Lower leg skin (tissue), 4 donors: ENCODE measurements around the gene POLA1. TPM values are rescaled to one million over a fixed set of nuclear protein-coding genes. Genes with fewer than 3 reads are reported as not detected.

Experiments
- DNase-seq, 2 donors: peaks; one replicate each; pipeline ENCODE4 v3.0.0-alpha.2; 2019; ENCODE audit warnings: low spot score in 2 of 2
- H3K4me3 ChIP-seq: fragments of 200-600 bp; sonication (generic); 2 replicates; pipeline ENCODE4 v1.5.1; 2017; ENCODE audit warnings: mild to moderate bottlenecking, low read depth; ENCODE audit not compliant: poor library complexity, severe bottlenecking
- POLR2A ChIP-seq, 2 donors: fragments of 450-650 bp; IDR thresholded peaks; one replicate each; pipeline ENCODE4 v1.6.1; 2016 to 2017; ENCODE audit warnings: antibody characterized with exemption in 2 of 2, mild to moderate bottlenecking in 1 of 2, moderate library complexity in 1 of 2
- WGBS, 2 donors: methylation state at CpG; one replicate each; pipeline ENCODE4 v1.1.5; 2018; 5-methylcytosine and 5-hydroxymethylcytosine counted together
- intact Hi-C: fragments of 100-400 bp; cut with DNase I; formaldehyde crosslinking; loops from one replicate; pipeline ENCODE4 v1.15.0; 2023; ENCODE audit warnings: low total_unique reads
- total RNA-seq, 4 donors: library from RNA; depleted of rRNA; stranded (reverse); fragments of >200 nt; gene quantifications; one replicate each; pipeline ENCODE4 v1.1.0, GENCODE V29; 2016
- TF ChIP-seq, protein P1 (sequence below), 3 donors: fragments of 450-650 bp; IDR thresholded peaks; one replicate each; pipeline ENCODE4 v1.5.1; 2016; ENCODE audit warnings: antibody characterized with exemption in 3 of 3, mild to moderate bottlenecking in 3 of 3, moderate library complexity in 2 of 3

The POLA1 gene
- total RNA-seq, 4 donors from 2014 or later = 7.1 to 12.5 (median 8.1) TPM

DNA sequence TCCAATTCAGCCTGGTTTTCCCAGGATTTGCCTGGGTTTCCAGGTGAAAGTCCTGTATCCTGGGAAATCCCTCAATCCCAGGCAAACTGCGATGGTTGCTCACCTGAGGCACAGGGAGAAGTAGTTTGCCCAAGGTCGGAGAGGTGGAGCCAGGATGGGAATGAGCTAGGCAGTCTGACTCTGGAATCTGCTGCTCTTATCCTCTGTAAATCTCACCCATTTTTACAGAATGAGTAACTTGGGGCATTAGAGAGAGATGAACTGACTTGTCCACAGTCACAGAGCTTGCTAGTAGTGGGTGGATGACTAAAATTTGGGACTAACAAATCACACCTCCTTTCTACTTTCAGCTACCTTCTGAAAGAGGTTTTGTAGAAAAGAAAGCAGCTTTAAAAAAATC lies 331.9 kb downstream of the POLA1 start:
- no peak overlapping the region for H3K4me3 ChIP-seq
- DNase-seq = no peak
- TF ChIP-seq, protein P1, sequence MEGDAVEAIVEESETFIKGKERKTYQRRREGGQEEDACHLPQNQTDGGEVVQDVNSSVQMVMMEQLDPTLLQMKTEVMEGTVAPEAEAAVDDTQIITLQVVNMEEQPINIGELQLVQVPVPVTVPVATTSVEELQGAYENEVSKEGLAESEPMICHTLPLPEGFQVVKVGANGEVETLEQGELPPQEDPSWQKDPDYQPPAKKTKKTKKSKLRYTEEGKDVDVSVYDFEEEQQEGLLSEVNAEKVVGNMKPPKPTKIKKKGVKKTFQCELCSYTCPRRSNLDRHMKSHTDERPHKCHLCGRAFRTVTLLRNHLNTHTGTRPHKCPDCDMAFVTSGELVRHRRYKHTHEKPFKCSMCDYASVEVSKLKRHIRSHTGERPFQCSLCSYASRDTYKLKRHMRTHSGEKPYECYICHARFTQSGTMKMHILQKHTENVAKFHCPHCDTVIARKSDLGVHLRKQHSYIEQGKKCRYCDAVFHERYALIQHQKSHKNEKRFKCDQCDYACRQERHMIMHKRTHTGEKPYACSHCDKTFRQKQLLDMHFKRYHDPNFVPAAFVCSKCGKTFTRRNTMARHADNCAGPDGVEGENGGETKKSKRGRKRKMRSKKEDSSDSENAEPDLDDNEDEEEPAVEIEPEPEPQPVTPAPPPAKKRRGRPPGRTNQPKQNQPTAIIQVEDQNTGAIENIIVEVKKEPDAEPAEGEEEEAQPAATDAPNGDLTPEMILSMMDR (IDR thresholded peaks at IDR 0.05) = no peak
- TF ChIP-seq POLR2A (IDR thresholded peaks at IDR 0.05) = no peak
- intact Hi-C loops = loop anchor here (10.0 kb wide), 1 partner anchor 61 kb away; no protein-coding TSS in a partner anchor
- 51 to 67% methylated on average over 2 of the region's 2 CpGs for WGBS, 2 donors

DNA sequence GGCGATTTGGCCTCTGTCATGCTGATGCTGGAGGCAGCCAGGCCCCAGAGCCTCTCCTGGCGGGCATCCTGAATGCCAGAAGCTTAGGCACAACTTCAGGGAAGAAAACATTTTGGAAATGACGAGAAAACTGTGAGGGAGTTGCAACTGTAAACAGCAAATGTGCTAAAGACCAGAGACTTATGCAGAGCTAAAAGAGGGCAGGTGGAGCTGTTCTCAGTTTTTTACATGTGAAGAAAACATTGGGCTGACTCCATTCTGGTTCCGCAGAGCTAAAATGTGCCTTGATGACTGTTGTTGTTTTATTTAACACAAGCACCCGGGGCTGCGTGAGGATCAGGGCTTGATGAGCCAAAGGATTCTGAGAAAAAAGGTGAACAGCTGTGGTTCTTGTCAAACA lies 332.9 kb downstream of the POLA1 start:
- no peak for DNase-seq
- TF ChIP-seq, protein P1 (IDR thresholded peaks at IDR 0.05) = no peak
- TF ChIP-seq POLR2A (IDR thresholded peaks at IDR 0.05) = no peak
- intact Hi-C loops = loop anchor here (10.0 kb wide), 1 partner anchor 62 kb away; no protein-coding TSS in a partner anchor
- WGBS, 2 donors = 46 to 54% methylated on average over 6 of the region's 6 CpGs
- H3K4me3 ChIP-seq = no peak overlapping the region

DNA sequence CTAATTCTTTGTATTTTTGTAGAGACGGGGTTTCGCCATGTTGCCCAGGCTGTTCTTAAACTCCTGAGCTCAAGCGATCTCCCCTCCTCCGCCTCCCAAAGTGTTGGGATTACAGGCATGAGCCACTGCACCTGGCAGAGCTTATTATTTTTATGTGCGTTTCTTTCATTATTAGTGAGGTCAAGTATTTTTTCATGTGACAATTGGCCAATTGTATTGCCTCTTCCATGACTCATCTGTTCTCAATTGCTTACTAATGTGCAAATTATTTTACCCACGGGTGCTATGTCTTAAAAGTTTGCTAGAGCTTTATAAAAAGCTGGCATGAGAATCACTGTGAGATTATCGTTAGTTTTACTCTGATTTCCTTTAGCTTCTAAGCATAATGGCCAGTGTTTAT lies 335.0 kb downstream of the POLA1 start:
- 45 to 67% methylated on average over 7 of the region's 7 CpGs for WGBS, 2 donors

DNA sequence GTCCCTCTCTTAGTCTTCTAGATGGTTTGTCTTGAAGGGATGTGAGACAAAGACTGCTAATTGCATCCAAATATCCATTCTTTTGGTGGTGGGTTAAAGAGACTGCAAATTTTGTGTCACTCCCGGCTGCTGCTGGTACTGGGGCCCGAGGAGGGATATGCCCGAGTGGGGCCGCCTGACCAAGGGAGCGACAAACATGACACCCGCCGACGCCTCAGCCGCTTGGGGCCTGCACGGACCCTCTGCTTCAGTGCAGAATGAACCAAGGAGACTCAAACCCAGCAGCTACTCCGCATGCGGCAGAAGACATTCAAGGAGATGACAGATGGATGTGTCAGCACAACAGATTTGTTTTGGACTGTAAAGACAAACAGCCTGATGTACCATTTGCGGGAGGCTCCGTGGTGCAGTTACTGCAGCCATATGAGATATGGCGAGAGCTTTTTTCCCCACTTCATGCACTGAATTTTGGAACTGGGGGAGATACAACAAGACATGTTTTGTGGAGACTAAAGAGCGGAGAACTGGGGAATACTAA lies 335.6 kb downstream of the POLA1 start:
- intact Hi-C loops = loop anchor here (10.0 kb wide), 1 partner anchor 65 kb away; no protein-coding TSS in a partner anchor
- no peak for TF ChIP-seq POLR2A (IDR thresholded peaks at IDR 0.05)
- TF ChIP-seq, protein P1 (IDR thresholded peaks at IDR 0.05) = no peak
- WGBS, 2 donors = 88 to 92% methylated on average over 7 to 16 of the region's 16 CpGs
- no peak for DNase-seq
- H3K4me3 ChIP-seq = no peak overlapping the region

More for the DNA sequence above, 335.0 kb downstream of the POLA1 start:
- no peak for TF ChIP-seq POLR2A (IDR thresholded peaks at IDR 0.05)
- TF ChIP-seq, protein P1 (IDR thresholded peaks at IDR 0.05) = no peak
- no peak for DNase-seq
- H3K4me3 ChIP-seq = no peak overlapping the region
- intact Hi-C loops = loop anchor here (10.0 kb wide), 1 partner anchor 64 kb away; no protein-coding TSS in a partner anchor

DNA sequence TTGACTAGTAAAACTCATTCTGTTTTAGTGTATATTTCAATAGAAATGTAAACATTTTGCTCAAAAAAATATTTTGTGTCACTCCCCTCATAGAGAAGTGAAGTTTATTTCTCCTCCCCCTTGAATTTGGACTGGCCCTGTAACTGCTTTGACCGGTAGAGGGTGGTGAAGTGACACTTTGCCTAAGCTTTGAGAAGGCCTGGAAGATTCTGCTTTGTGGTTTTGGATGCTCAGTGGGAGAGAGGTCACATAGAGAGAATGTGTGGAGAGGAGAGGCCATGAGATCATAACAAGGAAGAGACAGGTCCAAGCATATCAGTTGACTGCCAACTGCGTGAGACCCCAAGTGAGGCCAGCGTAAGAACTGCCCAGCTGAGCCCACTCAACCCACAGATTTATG lies 341.2 kb downstream of the POLA1 start:
- TF ChIP-seq, protein P1 (IDR thresholded peaks at IDR 0.05) = no peak
- no peak for TF ChIP-seq POLR2A (IDR thresholded peaks at IDR 0.05)
- intact Hi-C loops = no loop called here
- 72 to 85% methylated on average over 3 of the region's 3 CpGs for WGBS, 2 donors
- H3K4me3 ChIP-seq = no peak overlapping the region
- DNase-seq = no peak

DNA sequence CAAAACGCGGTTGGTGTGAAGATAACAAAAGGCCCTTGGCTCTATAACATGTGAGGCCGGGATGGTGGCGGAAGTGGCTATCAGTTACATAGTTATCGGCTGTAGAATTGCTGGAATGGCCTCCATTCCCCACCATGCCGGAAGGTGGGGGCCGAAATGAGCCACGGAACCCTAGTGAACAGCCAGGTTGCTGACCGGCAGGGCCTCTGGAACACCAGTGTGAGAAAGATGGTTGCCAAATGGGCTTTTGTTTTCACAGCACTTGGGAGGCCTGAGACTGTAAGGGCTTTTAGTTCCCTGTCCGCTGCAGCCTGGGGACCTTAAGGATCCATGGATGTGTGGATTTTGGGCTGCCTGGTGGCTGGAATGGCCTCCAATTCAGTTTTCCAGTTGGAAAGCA lies 345.3 kb downstream of the POLA1 start:
- DNase-seq = no peak
- TF ChIP-seq POLR2A (IDR thresholded peaks at IDR 0.05) = no peak
- TF ChIP-seq, protein P1 (IDR thresholded peaks at IDR 0.05) = no peak
- no peak overlapping the region for H3K4me3 ChIP-seq
- WGBS, 2 donors = 84 to 87% methylated on average over 8 to 10 of the region's 10 CpGs
- intact Hi-C loops = no loop called here
